Measurements from ENCODE around the gene CRADD. TPM values are rescaled to one million over a fixed set of nuclear protein-coding genes. Genes with fewer than 3 reads are reported as not detected.

CRADD gene
- total and polyA plus RNA-seq, 10 of the 15 experiments (the other 5 are each of a cell fraction or from before 2014, with no cell fraction given), result 7.6 to 15.5 (median 11.7) TPM

DNA sequence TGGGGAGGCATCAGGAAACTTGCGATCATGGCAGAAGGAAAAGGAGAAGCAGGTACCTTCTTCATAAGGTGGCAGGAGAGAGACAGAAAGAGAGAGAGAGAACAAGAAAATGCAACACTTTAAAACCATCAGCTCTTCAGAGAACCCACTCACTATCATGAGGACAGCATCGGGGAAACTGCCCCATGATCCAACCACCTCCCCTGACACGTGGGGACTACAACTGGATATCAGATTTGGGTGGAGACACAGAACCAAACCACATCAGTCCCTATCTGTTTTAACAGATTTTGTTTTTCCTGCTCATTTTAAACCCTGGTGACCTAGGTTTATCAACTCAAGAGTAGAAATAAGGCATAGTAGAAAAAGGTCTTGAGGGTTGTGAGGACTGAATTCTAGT, 261.1 kb downstream of the CRADD start:
- H3K27me3 ChIP-seq (replicated peaks in 1 of 2; ENCODE audit: control insufficient read depth in 2 of 2, insufficient read depth in 2 of 2, low read length in 1 of 2), result no peaks in the 10 kb centered on the region
- in situ Hi-C loops (cut with MboI), result no loop called here
- no peak for TF ChIP-seq TAF1 (IDR thresholded peaks at IDR 0.05; ENCODE audit: borderline replicate concordance, low read depth, low read length)
- no peak for TF ChIP-seq RELA (IDR thresholded peaks at IDR 0.05; ENCODE audit: borderline replicate concordance, partially characterized antibody)
- H3K27ac ChIP-seq (ENCODE audit: control insufficient read depth, insufficient read depth), result no peak overlapping the region
- no TSS peak for BruUV-seq (replicated peaks)
- H4K20me1 ChIP-seq (ENCODE audit: control insufficient read depth, insufficient read depth), result no peaks in the 10 kb centered on the region
- ATAC-seq (no peak), DNase-seq (ENCODE audit: low read depth, low spot score) (no peak), FAIRE-seq (no peak)
- 48% methylated on average over 3 of the region's 3 CpGs for WGBS (ENCODE audit: insufficient coverage, insufficient replicate concordance, low lambda C conversion rate, missing lambda C conversion rate)
- ChIA-PET POLR2A (no interaction called here), CTCF (interaction anchor here (1.3 kb wide), 1 partner anchor 163 kb away, joined by 5 read pairs; no protein-coding TSS in a partner anchor), SMC1A (ENCODE audit: uncharacterized antibody, unreplicated experiment) (interaction anchor here (1.3 kb wide), 1 partner anchor 13 kb away, joined by 3 read pairs; no protein-coding TSS in a partner anchor), RAD21 (ENCODE audit: unreplicated experiment) (no interaction called here)
- intact Hi-C loops (cut with micrococcal nuclease; ENCODE audit: unreplicated experiment), result no loop called here
- H3K4me1 ChIP-seq (ENCODE audit: control insufficient read depth, insufficient read depth, low read length), result no peaks in the 10 kb centered on the region
- H2AFZ ChIP-seq (ENCODE audit: control insufficient read depth, low read depth, low read length), result no peak overlapping the region
- peaks cover 2% of the 10 kb centered on the region; the same call in 1 of the 3 replicates for H3K9me3 ChIP-seq (replicated peaks; ENCODE audit: control insufficient read depth, insufficient read depth, low read length)
- H3K4me2 ChIP-seq (ENCODE audit: control insufficient read depth, insufficient read depth), result no peak overlapping the region
- H3K36me3 ChIP-seq (ENCODE audit: control insufficient read depth in 2 of 2, insufficient read depth in 2 of 2, low read length in 1 of 2), result no peaks in the 10 kb centered on the region
- H3K9ac ChIP-seq (ENCODE audit: control insufficient read depth, insufficient read depth, low read length), result no peak overlapping the region
- no peaks in the 10 kb centered on the region for H3K79me2 ChIP-seq (ENCODE audit: control insufficient read depth, insufficient read depth, low read length)
- no peak overlapping the region for H3K4me3 ChIP-seq

DNA sequence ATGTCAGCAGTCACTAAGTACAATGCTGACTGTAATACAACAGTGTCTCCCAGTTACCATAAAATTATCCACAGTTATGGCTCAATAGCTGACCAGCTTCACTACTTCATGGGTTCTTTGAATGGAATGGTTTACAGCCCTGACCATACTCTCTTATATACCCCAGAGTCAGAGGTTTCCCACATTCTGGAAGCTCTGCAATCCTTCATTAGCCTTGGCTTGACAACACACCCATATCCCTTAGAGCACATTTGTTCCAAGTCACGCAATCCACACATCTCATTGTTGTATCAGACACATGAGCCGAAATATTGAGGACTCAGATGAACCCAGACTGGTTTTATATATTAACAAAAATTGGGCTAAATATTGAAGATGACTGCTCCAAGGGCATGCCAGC, 261.8 kb downstream of the CRADD start:
- CTCF ChIA-PET, result interaction anchor here (1.3 kb wide), 1 partner anchor 162 kb away, joined by 5 read pairs; no protein-coding TSS in a partner anchor
- SMC1A ChIA-PET (ENCODE audit: uncharacterized antibody, unreplicated experiment), result interaction anchor here (1.3 kb wide), 1 partner anchor 13 kb away, joined by 3 read pairs; no protein-coding TSS in a partner anchor
- POLR2A ChIA-PET, result no interaction called here
- BruUV-seq (replicated peaks), result no TSS peak
- Histone ChIP-seq H3K4me3 (no peak overlapping the region), H3K4me2 (ENCODE audit: control insufficient read depth, insufficient read depth) (no peak overlapping the region), H3K9me3 (replicated peaks; ENCODE audit: control insufficient read depth, insufficient read depth, low read length) (peaks cover 2% of the 10 kb centered on the region; the same call in 1 of the 3 replicates), H3K9ac (ENCODE audit: control insufficient read depth, insufficient read depth, low read length) (no peak overlapping the region), H3K27me3 (replicated peaks in 1 of 2; ENCODE audit: control insufficient read depth in 2 of 2, insufficient read depth in 2 of 2, low read length in 1 of 2) (no peaks in the 10 kb centered on the region), H3K79me2 (ENCODE audit: control insufficient read depth, insufficient read depth, low read length) (no peaks in the 10 kb centered on the region), H3K36me3 (ENCODE audit: control insufficient read depth in 2 of 2, insufficient read depth in 2 of 2, low read length in 1 of 2) (no peaks in the 10 kb centered on the region), H3K27ac (ENCODE audit: control insufficient read depth, insufficient read depth) (no peak overlapping the region), H3K4me1 (ENCODE audit: control insufficient read depth, insufficient read depth, low read length) (no peaks in the 10 kb centered on the region), H4K20me1 (ENCODE audit: control insufficient read depth, insufficient read depth) (no peaks in the 10 kb centered on the region), H2AFZ (ENCODE audit: control insufficient read depth, low read depth, low read length) (no peak overlapping the region)
- 0% methylated on average over 2 of the region's 2 CpGs for WGBS (ENCODE audit: insufficient coverage, insufficient replicate concordance, low lambda C conversion rate, missing lambda C conversion rate)
- RAD21 ChIA-PET (ENCODE audit: unreplicated experiment), result no interaction called here
- no peak for FAIRE-seq
- in situ Hi-C loops (cut with MboI) (no loop called here), intact Hi-C loops (cut with micrococcal nuclease; ENCODE audit: unreplicated experiment) (no loop called here)
- no peak for ATAC-seq
- DNase-seq (ENCODE audit: low read depth, low spot score), result no peak
- no peak for TF ChIP-seq LARP7 (IDR thresholded peaks at IDR 0.05)
- TF ChIP-seq, protein P1, sequence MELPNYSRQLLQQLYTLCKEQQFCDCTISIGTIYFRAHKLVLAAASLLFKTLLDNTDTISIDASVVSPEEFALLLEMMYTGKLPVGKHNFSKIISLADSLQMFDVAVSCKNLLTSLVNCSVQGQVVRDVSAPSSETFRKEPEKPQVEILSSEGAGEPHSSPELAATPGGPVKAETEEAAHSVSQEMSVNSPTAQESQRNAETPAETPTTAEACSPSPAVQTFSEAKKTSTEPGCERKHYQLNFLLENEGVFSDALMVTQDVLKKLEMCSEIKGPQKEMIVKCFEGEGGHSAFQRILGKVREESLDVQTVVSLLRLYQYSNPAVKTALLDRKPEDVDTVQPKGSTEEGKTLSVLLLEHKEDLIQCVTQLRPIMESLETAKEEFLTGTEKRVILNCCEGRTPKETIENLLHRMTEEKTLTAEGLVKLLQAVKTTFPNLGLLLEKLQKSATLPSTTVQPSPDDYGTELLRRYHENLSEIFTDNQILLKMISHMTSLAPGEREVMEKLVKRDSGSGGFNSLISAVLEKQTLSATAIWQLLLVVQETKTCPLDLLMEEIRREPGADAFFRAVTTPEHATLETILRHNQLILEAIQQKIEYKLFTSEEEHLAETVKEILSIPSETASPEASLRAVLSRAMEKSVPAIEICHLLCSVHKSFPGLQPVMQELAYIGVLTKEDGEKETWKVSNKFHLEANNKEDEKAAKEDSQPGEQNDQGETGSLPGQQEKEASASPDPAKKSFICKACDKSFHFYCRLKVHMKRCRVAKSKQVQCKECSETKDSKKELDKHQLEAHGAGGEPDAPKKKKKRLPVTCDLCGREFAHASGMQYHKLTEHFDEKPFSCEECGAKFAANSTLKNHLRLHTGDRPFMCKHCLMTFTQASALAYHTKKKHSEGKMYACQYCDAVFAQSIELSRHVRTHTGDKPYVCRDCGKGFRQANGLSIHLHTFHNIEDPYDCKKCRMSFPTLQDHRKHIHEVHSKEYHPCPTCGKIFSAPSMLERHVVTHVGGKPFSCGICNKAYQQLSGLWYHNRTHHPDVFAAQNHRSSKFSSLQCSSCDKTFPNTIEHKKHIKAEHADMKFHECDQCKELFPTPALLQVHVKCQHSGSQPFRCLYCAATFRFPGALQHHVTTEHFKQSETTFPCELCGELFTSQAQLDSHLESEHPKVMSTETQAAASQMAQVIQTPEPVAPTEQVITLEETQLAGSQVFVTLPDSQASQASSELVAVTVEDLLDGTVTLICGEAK (IDR thresholded peaks at IDR 0.05; ENCODE audit: borderline replicate concordance), result no peak
- no peak for TF ChIP-seq ZNF24 (IDR thresholded peaks at IDR 0.05)
- no peak for TF ChIP-seq STAT1 (conservative IDR thresholded peaks at IDR 0.05)
- TF ChIP-seq, protein P2, sequence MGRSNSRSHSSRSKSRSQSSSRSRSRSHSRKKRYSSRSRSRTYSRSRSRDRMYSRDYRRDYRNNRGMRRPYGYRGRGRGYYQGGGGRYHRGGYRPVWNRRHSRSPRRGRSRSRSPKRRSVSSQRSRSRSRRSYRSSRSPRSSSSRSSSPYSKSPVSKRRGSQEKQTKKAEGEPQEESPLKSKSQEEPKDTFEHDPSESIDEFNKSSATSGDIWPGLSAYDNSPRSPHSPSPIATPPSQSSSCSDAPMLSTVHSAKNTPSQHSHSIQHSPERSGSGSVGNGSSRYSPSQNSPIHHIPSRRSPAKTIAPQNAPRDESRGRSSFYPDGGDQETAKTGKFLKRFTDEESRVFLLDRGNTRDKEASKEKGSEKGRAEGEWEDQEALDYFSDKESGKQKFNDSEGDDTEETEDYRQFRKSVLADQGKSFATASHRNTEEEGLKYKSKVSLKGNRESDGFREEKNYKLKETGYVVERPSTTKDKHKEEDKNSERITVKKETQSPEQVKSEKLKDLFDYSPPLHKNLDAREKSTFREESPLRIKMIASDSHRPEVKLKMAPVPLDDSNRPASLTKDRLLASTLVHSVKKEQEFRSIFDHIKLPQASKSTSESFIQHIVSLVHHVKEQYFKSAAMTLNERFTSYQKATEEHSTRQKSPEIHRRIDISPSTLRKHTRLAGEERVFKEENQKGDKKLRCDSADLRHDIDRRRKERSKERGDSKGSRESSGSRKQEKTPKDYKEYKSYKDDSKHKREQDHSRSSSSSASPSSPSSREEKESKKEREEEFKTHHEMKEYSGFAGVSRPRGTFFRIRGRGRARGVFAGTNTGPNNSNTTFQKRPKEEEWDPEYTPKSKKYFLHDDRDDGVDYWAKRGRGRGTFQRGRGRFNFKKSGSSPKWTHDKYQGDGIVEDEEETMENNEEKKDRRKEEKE (IDR thresholded peaks at IDR 0.05), result no peak
- TF ChIP-seq EGR1 (IDR thresholded peaks at IDR 0.05; ENCODE audit: borderline replicate concordance in 1 of 2, low read depth in 2 of 2, low read length in 2 of 2), result no peak

All from GM12878 (cell line).